HCT116 (cell line): ENCODE data around the gene NECTIN4. TPM values are rescaled to one million over a fixed set of nuclear protein-coding genes. Genes with fewer than 3 reads are reported as not detected.

Experiments used
- ATAC-seq: fragments of 200-7000 bp; cut with Tn5 transposase; 2 replicates; pipeline ENCODE4 v1.9.1; 2020; ENCODE audit warnings: mild to moderate bottlenecking, moderate library complexity
- BruUV-seq: library from RNA; stranded (reverse); fragments of 400-500 nt; replicated peaks from 2 replicates; lab custom pipeline; 2021; lab: Mats Ljungman, UMichigan
- CTCF ChIA-PET: fragments of 300-600 bp; sonication (Branson Sonifier 250); formaldehyde crosslinking; loops from one replicate; lab custom pipeline; 2021; ENCODE audit warnings: antibody characterized with exemption; lab: Charles Lee
- POLR2A ChIA-PET: fragments of 300-600, 350-600 bp; sonication (Branson Sonifier 250); formaldehyde crosslinking; loops from one replicate; lab custom pipeline; 2021; ENCODE audit warnings: antibody characterized with exemption; lab: Charles Lee
- RAD21 ChIA-PET, 2 experiments: fragments of 300-600 bp; sonication (Branson Sonifier 250); formaldehyde crosslinking; loops; one replicate each; lab custom pipeline; 2023; ENCODE audit warnings: low total read pairs in 2 of 2; ENCODE audit not compliant: uncharacterized antibody in 2 of 2, unreplicated experiment in 2 of 2, low non-redundant PET in 1 of 2; lab: Charles Lee
- DNase-seq: peaks from one replicate; pipeline ENCODE4 v3.0.0-alpha.2; 2010; ENCODE audit warnings: low read depth, low spot score
- H2AFZ ChIP-seq: fragments of 200-600 bp; shearing (Covaris generic), sonication (generic); 2 replicates; pipeline ENCODE4 v1.6.1; 2017; ENCODE audit warnings: low read depth, mixed run types, mixed read lengths, antibody characterized with exemption, low read length; ENCODE audit not compliant: poor library complexity, severe bottlenecking
- H3K27ac ChIP-seq: 2 replicates; pipeline ENCODE4 v1.5.1; 2012; ENCODE audit warnings: low read depth, low read length
- H3K27me3 ChIP-seq: fragments of 200-600 bp; sonication (generic); 2 replicates; pipeline ENCODE4 v1.6.1; 2016; ENCODE audit warnings: mixed run types, low read length, mixed read lengths; ENCODE audit not compliant: insufficient read depth
- H3K36me3 ChIP-seq, 2 experiments: fragments of 200-500 bp in 1 of 2; fragments of 200-600 bp in 1 of 2; sonication (Bioruptor generic) in 1 of 2; sonication (generic) in 1 of 2; 2 replicates each; pipeline versions ENCODE4 v1.5.1 to v1.6.1; 2014 to 2016; ENCODE audit warnings: low read length in 2 of 2, inconsistent platforms in 1 of 2, mixed read lengths in 1 of 2, mixed run types in 1 of 2; ENCODE audit not compliant: insufficient read depth in 2 of 2, control insufficient read depth in 1 of 2
- H3K4me1 ChIP-seq, 2 experiments: fragments of 200-600 bp in 1 of 2; sonication (generic) in 1 of 2; 2 replicates each; pipeline versions ENCODE4 v1.5.1 to v1.6.1; 2012 to 2017; ENCODE audit warnings: low read length in 2 of 2, inconsistent platforms in 1 of 2, mild to moderate bottlenecking in 1 of 2, mixed read lengths in 1 of 2, mixed run types in 1 of 2, moderate library complexity in 1 of 2; ENCODE audit not compliant: insufficient read depth in 2 of 2, control insufficient read depth in 1 of 2
- H3K4me2 ChIP-seq: fragments of 200-600 bp; sonication (generic); 2 replicates; pipeline ENCODE4 v1.6.1; 2017; ENCODE audit warnings: mixed run types, low read length, mixed read lengths
- H3K4me3 ChIP-seq, 2 experiments: fragments of 200-600 bp in 1 of 2; sonication (generic) in 1 of 2; replicated peaks in 1 of 2; 2 replicates each; pipeline ENCODE4 v1.5.1; 2011 to 2016; ENCODE audit warnings: low read length in 2 of 2, control low read depth in 1 of 2, low read depth in 1 of 2, mild to moderate bottlenecking in 1 of 2, mixed read lengths in 1 of 2, mixed run types in 1 of 2
- H3K79me2 ChIP-seq: fragments of 200-600 bp; sonication (generic); 2 replicates; pipeline ENCODE4 v1.6.1; 2017; ENCODE audit warnings: mild to moderate bottlenecking, mixed run types, low read length, moderate library complexity, mixed read lengths; ENCODE audit not compliant: insufficient read depth
- H3K9ac ChIP-seq: fragments of 200-600 bp; sonication (generic); 2 replicates; pipeline ENCODE4 v1.6.1; 2016; ENCODE audit warnings: low read length, mixed read lengths
- H3K9me2 ChIP-seq: fragments of 200-600 bp; sonication (generic), shearing (Covaris generic); 2 replicates; pipeline ENCODE4 v1.6.1; 2017; ENCODE audit warnings: mixed run types, mild to moderate bottlenecking, moderate library complexity; ENCODE audit not compliant: insufficient read depth
- H3K9me3 ChIP-seq, 2 experiments: fragments of 200-500 bp in 1 of 2; fragments of 200-600 bp in 1 of 2; sonication (Bioruptor generic) in 1 of 2; sonication (generic) in 1 of 2; 2 replicates each; pipeline ENCODE4 v1.6.1; 2014 to 2017; ENCODE audit warnings: low read length in 2 of 2, mixed read lengths in 2 of 2, inconsistent platforms in 1 of 2, low read depth in 1 of 2, mild to moderate bottlenecking in 1 of 2, mixed run types in 1 of 2, moderate library complexity in 1 of 2; ENCODE audit not compliant: control insufficient read depth in 1 of 2, insufficient read depth in 1 of 2
- H4K20me1 ChIP-seq: fragments of 200-600 bp; sonication (generic), shearing (Covaris generic); 2 replicates; pipeline ENCODE4 v1.6.1; 2017; ENCODE audit warnings: mixed run types, mild to moderate bottlenecking, moderate library complexity; ENCODE audit not compliant: insufficient read depth
- JUND ChIP-seq: IDR thresholded peaks from 2 replicates; pipeline ENCODE4 v1.6.1; 2012
- POLR2A ChIP-seq: IDR thresholded peaks from 2 replicates; pipeline ENCODE4 v1.7.0; 2011; ENCODE audit warnings: borderline replicate concordance; ENCODE audit not compliant: insufficient read depth, insufficient read length; ENCODE audit errors: extremely low read depth
- POLR2AphosphoS5 ChIP-seq: IDR thresholded peaks from 2 replicates; pipeline ENCODE4 v1.6.1; 2011; ENCODE audit warnings: mild to moderate bottlenecking, low read depth, low read length, moderate library complexity
- RAD21 ChIP-seq: IDR thresholded peaks from 2 replicates; pipeline ENCODE4 v1.6.1; 2012; ENCODE audit warnings: low read depth, mild to moderate bottlenecking
- TCF7L2 ChIP-seq: IDR thresholded peaks from 2 replicates; pipeline ENCODE4 v1.7.0; 2011; ENCODE audit warnings: borderline replicate concordance, inconsistent platforms; ENCODE audit not compliant: insufficient read depth, insufficient read length; ENCODE audit errors: extremely low read depth
- intact Hi-C: fragments of 100-400 bp; cut with micrococcal nuclease; formaldehyde crosslinking; loops from 2 replicates; pipeline ENCODE4 v1.10.0; 2022
- total RNA-seq: library from RNA; stranded (reverse); gene quantifications from one replicate; pipeline ENCODE4 v1.2.1, GENCODE V29; 2021; ENCODE audit not compliant: unreplicated experiment
- TF ChIP-seq, protein P1 (sequence below): IDR thresholded peaks from 2 replicates; pipeline ENCODE4 v1.6.1; 2012; ENCODE audit warnings: low read depth

NECTIN4 gene
- total RNA-seq, 1 experiment from 2014 or later = 3.3 TPM

DNA sequence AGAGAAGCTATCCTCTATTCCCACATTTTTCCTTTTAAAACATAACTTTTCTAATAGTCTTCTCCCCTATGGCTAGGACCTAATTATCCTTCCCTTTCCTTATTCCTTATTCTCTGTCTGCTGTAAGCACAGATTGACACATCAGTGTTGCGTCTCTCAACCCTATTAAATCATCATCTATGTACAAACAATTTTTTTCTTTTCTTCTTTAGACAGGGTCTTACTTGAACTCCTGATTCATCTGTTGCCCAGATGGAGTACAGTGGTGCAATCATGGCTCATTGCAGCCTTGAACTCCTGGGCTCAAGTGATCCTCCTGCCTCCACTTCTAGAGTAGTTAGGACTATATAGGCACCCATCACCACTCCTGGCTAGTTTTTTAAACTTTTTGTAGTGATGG is 17.1 kb upstream of the NECTIN4 start:
- intact Hi-C loops = no loop called here
- Histone ChIP-seq H3K4me2 (no peak overlapping the region), H3K36me3 (peaks cover 4 to 37% of the 10 kb centered on the region in 2 experiments; a peak in 2 of 4 replicates), H3K79me2 (peaks cover 99% of the 10 kb centered on the region), H3K9me2 (no peaks in the 10 kb centered on the region), H2AFZ (no peak overlapping the region), H4K20me1 (peaks cover 14% of the 10 kb centered on the region; the same call in 1 of the 2 replicates), H3K27ac (no peak overlapping the region), H3K4me3 (no peak overlapping the region), H3K27me3 (no peaks in the 10 kb centered on the region), H3K9me3 (no peaks in the 10 kb centered on the region), H3K9ac (no peak overlapping the region), H3K4me1 (peaks cover 0 to 3% of the 10 kb centered on the region in 2 experiments; a peak in 2 of 4 replicates)
- ChIA-PET RAD21 (no interaction called here), CTCF (interaction anchor here (1.1 kb wide), 1 partner anchor 8 kb away, joined by 4 read pairs; the partner anchor contains the start of gene KLHDC9), POLR2A (no interaction called here)
- TF ChIP-seq POLR2AphosphoS5 = no peak
- TF ChIP-seq POLR2A = no peak
- TF ChIP-seq JUND = no peak
- no peak for TF ChIP-seq TCF7L2
- TF ChIP-seq, protein P1, sequence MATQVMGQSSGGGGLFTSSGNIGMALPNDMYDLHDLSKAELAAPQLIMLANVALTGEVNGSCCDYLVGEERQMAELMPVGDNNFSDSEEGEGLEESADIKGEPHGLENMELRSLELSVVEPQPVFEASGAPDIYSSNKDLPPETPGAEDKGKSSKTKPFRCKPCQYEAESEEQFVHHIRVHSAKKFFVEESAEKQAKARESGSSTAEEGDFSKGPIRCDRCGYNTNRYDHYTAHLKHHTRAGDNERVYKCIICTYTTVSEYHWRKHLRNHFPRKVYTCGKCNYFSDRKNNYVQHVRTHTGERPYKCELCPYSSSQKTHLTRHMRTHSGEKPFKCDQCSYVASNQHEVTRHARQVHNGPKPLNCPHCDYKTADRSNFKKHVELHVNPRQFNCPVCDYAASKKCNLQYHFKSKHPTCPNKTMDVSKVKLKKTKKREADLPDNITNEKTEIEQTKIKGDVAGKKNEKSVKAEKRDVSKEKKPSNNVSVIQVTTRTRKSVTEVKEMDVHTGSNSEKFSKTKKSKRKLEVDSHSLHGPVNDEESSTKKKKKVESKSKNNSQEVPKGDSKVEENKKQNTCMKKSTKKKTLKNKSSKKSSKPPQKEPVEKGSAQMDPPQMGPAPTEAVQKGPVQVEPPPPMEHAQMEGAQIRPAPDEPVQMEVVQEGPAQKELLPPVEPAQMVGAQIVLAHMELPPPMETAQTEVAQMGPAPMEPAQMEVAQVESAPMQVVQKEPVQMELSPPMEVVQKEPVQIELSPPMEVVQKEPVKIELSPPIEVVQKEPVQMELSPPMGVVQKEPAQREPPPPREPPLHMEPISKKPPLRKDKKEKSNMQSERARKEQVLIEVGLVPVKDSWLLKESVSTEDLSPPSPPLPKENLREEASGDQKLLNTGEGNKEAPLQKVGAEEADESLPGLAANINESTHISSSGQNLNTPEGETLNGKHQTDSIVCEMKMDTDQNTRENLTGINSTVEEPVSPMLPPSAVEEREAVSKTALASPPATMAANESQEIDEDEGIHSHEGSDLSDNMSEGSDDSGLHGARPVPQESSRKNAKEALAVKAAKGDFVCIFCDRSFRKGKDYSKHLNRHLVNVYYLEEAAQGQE = no peak
- TF ChIP-seq RAD21 = no peak
- ATAC-seq = no peak
- no TSS peak for BruUV-seq
- DNase-seq = no peak
